WI38 (cell line): ENCODE results near the gene ITGB7.

Experiments
- H3K4me3 ChIP-seq: 2 replicates; pipeline ENCODE4 v1.5.1; 2011; ENCODE audit warnings: low read depth, mild to moderate bottlenecking, control low read depth, low read length
- CTCF ChIP-seq: IDR thresholded peaks from 2 replicates; pipeline ENCODE4 v1.5.1; 2012; ENCODE audit warnings: low read depth, mild to moderate bottlenecking, control low read depth, low read length

Gene ITGB7

DNA sequence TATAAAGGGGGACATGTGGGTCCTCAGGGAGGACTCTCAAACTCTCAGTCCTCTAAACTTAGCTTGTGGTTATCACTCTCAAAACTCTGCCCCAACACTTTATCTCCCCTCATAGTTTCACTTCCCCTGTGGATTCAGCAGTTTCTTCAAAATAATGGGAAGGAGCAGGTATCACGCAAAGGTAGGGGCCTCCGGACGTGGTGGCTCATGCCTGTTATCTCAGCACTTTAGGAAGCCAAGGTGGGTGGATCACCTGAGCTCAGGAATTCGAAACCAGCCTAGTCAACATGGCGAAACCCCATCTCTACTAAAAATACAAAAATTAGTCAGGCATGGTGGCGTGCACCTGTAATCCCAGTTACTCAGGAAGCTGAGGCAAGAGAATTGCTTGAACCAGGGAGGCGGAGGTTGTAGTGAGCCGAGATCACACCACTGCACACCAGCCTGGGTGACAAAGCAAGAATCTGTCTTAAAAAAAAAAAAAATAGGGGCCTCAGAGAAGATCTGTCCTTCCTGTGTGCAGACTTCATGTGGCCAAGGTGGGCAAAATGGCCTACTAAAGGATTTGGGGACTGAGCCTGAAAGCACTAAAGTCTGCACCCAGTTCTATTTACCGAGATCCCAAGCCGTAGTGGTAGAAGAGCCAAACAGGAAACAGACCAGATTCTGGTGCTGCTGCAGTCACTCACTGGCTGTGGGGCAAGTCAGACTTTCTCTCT is 6.4 kb downstream of the ITGB7 start:
- no peak for TF ChIP-seq CTCF
- H3K4me3 ChIP-seq = no peak overlapping the region

- no peak overlapping the region for H3K4me3 ChIP-seq
- no peak for TF ChIP-seq CTCF
Observed at GRCh38 chr12:53200107-53200457, 7.0 kb downstream of the ITGB7 start.

DNA sequence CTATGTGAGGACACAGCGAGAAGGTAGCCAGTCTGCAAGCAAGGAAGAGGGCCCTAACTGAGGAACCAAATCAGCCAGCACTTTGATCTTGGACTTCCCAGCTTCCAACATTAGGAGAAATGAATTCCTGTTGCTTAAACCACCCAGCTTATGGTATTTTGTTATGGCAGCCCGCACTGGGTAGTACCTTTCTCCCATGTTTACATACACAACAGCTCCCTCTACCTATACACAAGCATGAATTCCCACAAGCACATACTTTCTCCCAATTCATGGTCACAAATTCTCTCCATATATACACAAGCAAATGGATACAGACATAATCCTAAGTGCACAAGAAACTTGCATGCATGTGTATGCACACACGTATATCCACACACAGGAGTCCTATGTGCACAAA is 7.4 kb downstream of the ITGB7 start:
- no peak overlapping the region for H3K4me3 ChIP-seq
- TF ChIP-seq CTCF = no peak

DNA sequence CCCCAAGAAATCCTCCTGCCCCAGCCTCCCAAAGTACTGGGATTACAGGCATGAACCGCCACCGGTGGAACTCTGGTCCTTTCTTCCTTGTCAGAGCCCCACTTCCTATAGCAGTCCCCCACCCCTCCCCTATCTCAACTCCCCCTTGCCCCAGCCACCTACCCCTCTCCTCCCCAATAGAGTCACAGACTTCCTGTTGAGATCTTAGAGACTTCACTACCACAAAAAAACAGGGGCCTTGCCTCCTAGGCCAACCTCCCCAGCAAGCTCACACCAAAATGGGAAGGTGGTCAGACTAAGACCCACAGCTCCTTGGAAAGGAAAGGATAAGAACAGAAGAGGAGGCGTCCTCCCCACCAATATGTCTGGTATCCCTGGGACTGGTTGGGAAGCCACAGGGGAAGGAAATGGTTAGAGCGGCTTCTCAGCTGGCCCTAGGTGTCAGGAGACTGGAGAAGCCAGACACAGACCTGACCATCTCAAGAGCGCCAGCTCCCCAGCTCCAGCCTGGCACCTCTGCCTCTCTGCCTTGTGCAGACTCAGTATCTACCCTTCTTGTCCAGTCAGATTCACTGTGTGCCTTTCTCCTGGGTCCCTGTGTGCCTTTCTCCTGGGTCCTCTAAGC is 8.5 kb downstream of the ITGB7 start:
- H3K4me3 ChIP-seq = no peak overlapping the region
- TF ChIP-seq CTCF = no peak

DNA sequence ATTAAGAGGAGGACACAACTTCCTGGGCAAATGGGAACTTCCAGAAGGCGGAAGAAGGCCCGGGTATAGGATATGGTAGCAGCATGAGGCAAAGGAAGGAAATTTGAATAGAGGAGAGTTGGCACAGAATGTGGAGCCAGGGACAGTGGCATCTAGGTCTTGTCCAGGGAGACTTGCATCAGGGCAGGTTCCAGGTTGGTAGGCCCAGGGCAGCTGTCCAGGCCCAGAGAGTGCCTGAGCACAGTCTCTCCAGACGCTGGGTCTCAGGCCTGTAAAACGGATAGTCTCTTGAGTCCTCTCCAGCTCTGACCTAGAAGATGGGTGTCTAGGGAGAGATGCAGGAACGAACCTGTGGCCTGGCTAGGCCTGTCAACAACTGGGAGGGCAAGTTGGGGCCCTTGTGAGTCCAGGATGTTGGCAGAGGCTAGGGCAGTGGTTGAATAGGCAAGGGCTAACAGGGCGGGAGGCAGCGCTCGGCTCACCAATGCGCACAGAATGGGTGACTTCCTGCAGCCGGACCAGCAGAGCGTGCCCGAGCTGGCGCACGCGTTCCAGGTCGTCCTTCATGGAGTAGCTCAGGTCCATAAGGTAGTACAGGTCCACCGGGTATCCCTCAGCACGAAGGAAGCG is 9.9 kb downstream of the ITGB7 start:
- no peak for TF ChIP-seq CTCF
- H3K4me3 ChIP-seq = no peak overlapping the region

- no peak overlapping the region for H3K4me3 ChIP-seq
- TF ChIP-seq CTCF = no peak
Observed at GRCh38 chr12:53196486-53196885, 10.6 kb downstream of the ITGB7 start.

- H3K4me3 ChIP-seq = no peak overlapping the region
- TF ChIP-seq CTCF = no peak
Observed at GRCh38 chr12:53195516-53196420, 11.3 kb downstream of the ITGB7 start.
